Activated naive CD8-positive, alpha-beta T cell treated with anti-CD3 and anti-CD28 coated beads, Interleukin-2, amount 10 ng/mL, durations not matched to agents 7 days and 5 days (primary cell): ENCODE results near the gene ZNF335. TPM values are rescaled to one million over a fixed set of nuclear protein-coding genes. Genes with fewer than 3 reads are reported as not detected.

Experiments
- ATAC-seq: fragments of 150-1000 bp; cut with Tn5 transposase; one replicate; pipeline ENCODE4 v1.10.0; 2021; ENCODE audit warnings: low read depth, moderate library complexity
- POLR2A ChIA-PET: fragments of 350-600 bp; sonication (Branson Sonifier 250); formaldehyde crosslinking; loops from one replicate; lab custom pipeline; 2021; ENCODE audit warnings: antibody characterized with exemption; lab: Charles Lee
- DNase-seq: peaks from one replicate; pipeline ENCODE4 v3.0.0; 2021
- H3K27ac Mint-ChIP-seq: one replicate; pipeline ENCODE4 v1.8.0; 2022; ENCODE audit warnings: mild to moderate bottlenecking, mixed read lengths
- H3K27me3 Mint-ChIP-seq: one replicate; pipeline ENCODE4 v1.8.0; 2022; ENCODE audit warnings: mild to moderate bottlenecking, moderate library complexity, mixed read lengths
- H3K36me3 Mint-ChIP-seq: one replicate; pipeline ENCODE4 v1.8.0; 2021; ENCODE audit warnings: mild to moderate bottlenecking, mixed read lengths
- H3K4me1 Mint-ChIP-seq: one replicate; pipeline ENCODE4 v1.8.0; 2021; ENCODE audit warnings: mixed read lengths
- H3K4me3 Mint-ChIP-seq: one replicate; pipeline ENCODE4 v1.8.0; 2022; ENCODE audit warnings: mild to moderate bottlenecking, moderate library complexity, mixed read lengths
- H3K9me3 Mint-ChIP-seq: one replicate; pipeline ENCODE4 v1.8.0; 2021; ENCODE audit warnings: mixed read lengths
- total RNA-seq, 2 experiments: library from RNA; stranded (reverse); gene quantifications; one replicate each; pipeline ENCODE4 v1.2.3, GENCODE V29; 2021

The ZNF335 gene
- total RNA-seq, 2 experiments from 2014 or later, result 43.3 to 43.7 TPM

GRCh38 chr20:45925821-45926506, 46.0 kb downstream of the ZNF335 start:
- ATAC-seq, result no peak
- POLR2A ChIA-PET, result interaction anchor here (0.8 to 2.4 kb wide), 2 partner anchors 9 kb away, joined by 3 to 17 read pairs; partner anchors contain the start of gene PCIF1
- H3K4me1 Mint-ChIP-seq, result no peaks in the 10 kb centered on the region

GRCh38 chr20:45924391-45925261, 47.4 kb downstream of the ZNF335 start:
- Mint-ChIP-seq H3K4me1 (no peaks in the 10 kb centered on the region), H3K27ac (no peak overlapping the region), H3K9me3 (no peaks in the 10 kb centered on the region), H3K4me3 (no peak overlapping the region), H3K36me3 (no peaks in the 10 kb centered on the region), H3K27me3 (peaks cover 26% of the 10 kb centered on the region)
- POLR2A ChIA-PET, result interaction anchor here (0.9 to 2.4 kb wide), 2 partner anchors 10 to 34 kb away, joined by 3 to 17 read pairs; partner anchors contain the start of genes CTSA, NEURL2 and PCIF1
- no peak for ATAC-seq
- DNase-seq, result no peak

More at GRCh38 chr20:45925821-45926506, 46.0 kb downstream of the ZNF335 start:
- no peak for DNase-seq
- peaks cover 21% of the 10 kb centered on the region for H3K27me3 Mint-ChIP-seq
- H3K27ac Mint-ChIP-seq, result no peak overlapping the region
- H3K4me3 Mint-ChIP-seq, result no peak overlapping the region
- no peaks in the 10 kb centered on the region for H3K36me3 Mint-ChIP-seq
- H3K9me3 Mint-ChIP-seq, result no peaks in the 10 kb centered on the region

GRCh38 chr20:45921337-45922189, 50.4 kb downstream of the ZNF335 start:
- Mint-ChIP-seq H3K4me1 (no peaks in the 10 kb centered on the region), H3K27me3 (peaks cover 33% of the 10 kb centered on the region), H3K27ac (no peak overlapping the region), H3K9me3 (no peaks in the 10 kb centered on the region), H3K4me3 (no peak overlapping the region), H3K36me3 (no peaks in the 10 kb centered on the region)
- no peak for DNase-seq
- POLR2A ChIA-PET, result interaction anchor here (1.2 kb wide), 1 partner anchor 12 kb away, joined by 3 read pairs; no protein-coding TSS in a partner anchor
- ATAC-seq, result no peak

- Mint-ChIP-seq H3K27me3 (peaks cover 33% of the 10 kb centered on the region), H3K4me3 (no peak overlapping the region), H3K9me3 (no peaks in the 10 kb centered on the region), H3K27ac (no peak overlapping the region), H3K4me1 (no peaks in the 10 kb centered on the region), H3K36me3 (no peaks in the 10 kb centered on the region)
- POLR2A ChIA-PET, result interaction anchor here (1.2 to 1.3 kb wide), 2 partner anchors 13 to 15 kb away, joined by 3 read pairs; no protein-coding TSS in a partner anchor
- ATAC-seq (no peak), DNase-seq (no peak)
Measured at GRCh38 chr20:45920462-45921336, 51.3 kb downstream of the ZNF335 start.

- no peak overlapping the region for H3K27ac Mint-ChIP-seq
Measured at GRCh38 chr20:45919542-45920399, 52.2 kb downstream of the ZNF335 start.

GRCh38 chr20:45918779-45919537, 53.0 kb downstream of the ZNF335 start:
- Mint-ChIP-seq H3K27me3 (peaks cover 27% of the 10 kb centered on the region), H3K9me3 (no peaks in the 10 kb centered on the region), H3K27ac (no peak overlapping the region), H3K4me1 (peaks cover 3% of the 10 kb centered on the region), H3K36me3 (no peaks in the 10 kb centered on the region), H3K4me3 (no peak overlapping the region)
- POLR2A ChIA-PET, result interaction anchor here (0.6 to 1.3 kb wide), 2 partner anchors 16 to 89 kb away, joined by 3 read pairs; no protein-coding TSS in a partner anchor
- DNase-seq, result no peak
- ATAC-seq, result no peak

More at GRCh38 chr20:45919542-45920399, 52.2 kb downstream of the ZNF335 start:
- Mint-ChIP-seq H3K4me3 (no peak overlapping the region), H3K9me3 (no peaks in the 10 kb centered on the region), H3K4me1 (no peaks in the 10 kb centered on the region), H3K36me3 (no peaks in the 10 kb centered on the region), H3K27me3 (peaks cover 27% of the 10 kb centered on the region)
- POLR2A ChIA-PET, result interaction anchor here (1.3 kb wide), 1 partner anchor 16 kb away, joined by 3 read pairs; no protein-coding TSS in a partner anchor
- ATAC-seq, result no peak
- no peak for DNase-seq

GRCh38 chr20:45918182-45918737, 53.7 kb downstream of the ZNF335 start:
- POLR2A ChIA-PET, result interaction anchor here (0.6 kb wide), 1 partner anchor 88 kb away, joined by 3 read pairs; no protein-coding TSS in a partner anchor
- Mint-ChIP-seq H3K9me3 (no peaks in the 10 kb centered on the region), H3K4me3 (no peak overlapping the region), H3K36me3 (no peaks in the 10 kb centered on the region), H3K27ac (no peak overlapping the region), H3K27me3 (peaks cover 27% of the 10 kb centered on the region), H3K4me1 (peaks cover 3% of the 10 kb centered on the region)
- ATAC-seq (no peak), DNase-seq (no peak)

- Mint-ChIP-seq H3K4me3 (no peak overlapping the region), H3K36me3 (no peaks in the 10 kb centered on the region), H3K4me1 (peaks cover 3% of the 10 kb centered on the region), H3K9me3 (no peaks in the 10 kb centered on the region), H3K27ac (no peak overlapping the region), H3K27me3 (peaks cover 25% of the 10 kb centered on the region)
- POLR2A ChIA-PET, result no interaction called here
- no peak for DNase-seq
- no peak for ATAC-seq
Measured at GRCh38 chr20:45917790-45918141, 54.2 kb downstream of the ZNF335 start.

- POLR2A ChIA-PET, result interaction anchor here (1.0 kb wide), 1 partner anchor 21 kb away, joined by 3 read pairs; the partner anchor contains the start of gene PCIF1
- Mint-ChIP-seq H3K4me1 (peaks cover 14% of the 10 kb centered on the region), H3K27ac (no peak overlapping the region), H3K9me3 (no peaks in the 10 kb centered on the region), H3K27me3 (peaks cover 12% of the 10 kb centered on the region), H3K36me3 (no peaks in the 10 kb centered on the region), H3K4me3 (no peak overlapping the region)
- ATAC-seq, result no peak
- no peak for DNase-seq
Measured at GRCh38 chr20:45913116-45913515, 58.9 kb downstream of the ZNF335 start.

- Mint-ChIP-seq H3K4me1 (peaks cover 14% of the 10 kb centered on the region), H3K4me3 (peak overlapping the region; percentile 39), H3K27ac (no peak overlapping the region), H3K27me3 (peaks cover 12% of the 10 kb centered on the region), H3K9me3 (no peaks in the 10 kb centered on the region), H3K36me3 (no peaks in the 10 kb centered on the region)
- DNase-seq, result no peak
- POLR2A ChIA-PET, result interaction anchor here (0.5 to 0.6 kb wide), 2 partner anchors 22 to 28 kb away, joined by 3 to 5 read pairs; partner anchors contain the start of gene PCIF1
- ATAC-seq, result no peak
Measured at GRCh38 chr20:45912344-45912682, 59.7 kb downstream of the ZNF335 start.
